Measurements from ENCODE around the gene PIP5K1B.

The PIP5K1B gene

GRCh38 chr9:68925175-68925574, 220.1 kb downstream of the PIP5K1B start:
- no peak for DNase-seq

GRCh38 chr9:68927165-68927564, 222.1 kb downstream of the PIP5K1B start:
- no peak for DNase-seq

DNA sequence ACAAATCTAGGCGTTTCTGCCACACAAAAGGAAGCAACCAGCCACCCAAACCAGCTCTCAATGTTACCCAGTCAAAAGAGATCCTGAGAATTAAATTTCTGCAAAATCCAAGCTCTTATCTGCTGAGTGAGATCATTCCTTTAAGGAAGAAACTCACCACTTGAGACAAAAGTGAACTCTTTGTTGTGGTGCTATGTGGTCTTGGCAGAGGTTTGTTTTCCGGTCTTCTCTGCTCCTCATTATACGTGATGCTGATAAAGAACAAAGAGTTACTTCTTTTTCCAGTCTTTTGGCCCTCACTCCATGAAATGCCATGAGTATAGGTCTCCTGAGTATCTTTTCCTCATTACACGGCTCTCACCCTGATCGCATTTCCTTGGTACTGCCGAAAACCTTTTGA, 226.8 kb downstream of the PIP5K1B start:
- DNase-seq = no peak

- DNase-seq = no peak
Observed at GRCh38 chr9:68932458-68932857, 227.4 kb downstream of the PIP5K1B start.

- no peak for DNase-seq
Observed at GRCh38 chr9:68933434-68934328, 228.6 kb downstream of the PIP5K1B start.

DNA sequence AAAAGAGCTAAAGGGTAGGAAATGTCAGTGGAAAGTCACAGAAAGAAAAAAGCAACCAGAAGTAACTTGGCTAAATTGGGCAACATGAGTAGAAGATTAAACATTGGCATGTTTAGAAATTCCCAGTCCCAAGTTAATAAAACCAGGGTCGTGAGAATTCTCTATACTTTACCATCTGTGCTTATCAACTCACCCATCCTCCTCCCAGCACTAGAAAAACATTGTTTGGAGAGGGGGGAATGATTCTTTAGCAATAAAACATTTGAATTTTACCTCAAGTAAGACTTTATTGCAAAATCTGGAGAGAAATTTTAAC, 229.2 kb downstream of the PIP5K1B start:
- DNase-seq = no peak

DNA sequence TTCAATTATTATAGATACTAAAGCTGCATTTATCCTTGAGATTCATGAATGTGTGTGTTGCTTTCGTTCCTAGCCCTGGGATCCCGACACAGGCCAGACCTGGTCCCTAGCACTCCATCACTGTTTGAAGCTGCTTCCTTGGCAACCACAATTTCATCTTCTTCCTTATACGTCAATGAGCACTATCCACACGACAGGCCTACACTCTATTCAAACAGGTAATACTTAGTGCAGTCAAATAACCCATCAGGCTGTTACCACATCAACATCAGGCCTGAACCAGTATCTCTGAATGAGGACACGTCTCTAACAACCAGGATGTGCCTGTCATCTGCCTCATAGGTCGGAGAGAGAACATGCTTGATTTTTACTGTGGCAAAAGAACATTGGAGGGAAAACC, 235.5 kb downstream of the PIP5K1B start:
- no peak for DNase-seq

GRCh38 chr9:68941780-68942459, 236.9 kb downstream of the PIP5K1B start:
- DNase-seq = no peak

GRCh38 chr9:68942790-68943189, 237.8 kb downstream of the PIP5K1B start:
- DNase-seq = no peak

- DNase-seq = no peak
Observed at GRCh38 chr9:68947015-68947414, 242.0 kb downstream of the PIP5K1B start.

- no peak for DNase-seq
Observed at GRCh38 chr9:68947842-68948569, 243.0 kb downstream of the PIP5K1B start.

GRCh38 chr9:68949271-68950000, 244.4 kb downstream of the PIP5K1B start:
- no peak for DNase-seq

DNA sequence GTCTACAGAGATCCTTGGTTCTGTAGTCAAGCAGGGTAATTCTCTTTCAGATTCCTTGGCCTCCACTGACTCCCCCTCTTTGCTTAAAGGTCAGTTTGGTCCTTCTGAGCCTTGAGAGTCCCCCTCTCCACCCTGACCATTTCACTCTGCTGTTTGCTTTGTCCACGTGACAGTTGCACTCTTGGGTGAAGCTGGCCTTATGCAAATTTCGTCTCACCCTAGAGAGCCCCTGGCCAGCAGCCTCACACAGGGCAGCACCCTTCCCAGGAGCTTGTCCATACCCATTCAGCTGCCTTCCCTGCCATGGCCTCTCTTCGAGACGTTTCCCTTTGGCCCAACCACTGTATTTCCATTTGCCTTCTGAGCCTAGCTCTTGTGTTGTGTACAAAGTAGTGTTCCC, 245.1 kb downstream of the PIP5K1B start:
- DNase-seq = no peak

GRCh38 chr9:68950689-68951088, 245.6 kb downstream of the PIP5K1B start:
- DNase-seq = no peak

- no peak for DNase-seq
Observed at GRCh38 chr9:68951879-68952659, 247.0 kb downstream of the PIP5K1B start.

DNA sequence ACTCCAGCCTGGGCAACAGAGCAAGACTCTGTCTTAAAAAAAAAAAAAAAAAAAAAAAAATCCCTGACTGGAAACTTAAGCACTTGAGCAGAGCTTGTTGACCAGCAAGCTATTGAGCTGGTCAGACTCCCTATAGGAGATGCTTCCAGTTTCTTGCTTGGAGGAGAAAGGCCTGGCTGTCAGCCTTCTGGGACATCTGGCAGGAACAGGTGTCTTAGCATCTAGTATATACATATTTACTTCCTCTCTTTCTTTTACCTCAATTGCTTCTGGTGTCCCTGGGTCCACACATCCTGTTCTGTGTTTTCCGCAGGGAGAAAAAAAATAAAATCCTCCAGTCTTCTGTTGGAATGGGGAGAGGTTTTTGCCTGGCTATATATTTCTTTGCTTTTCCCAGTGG, 248.7 kb downstream of the PIP5K1B start:
- no peak for DNase-seq

DNA sequence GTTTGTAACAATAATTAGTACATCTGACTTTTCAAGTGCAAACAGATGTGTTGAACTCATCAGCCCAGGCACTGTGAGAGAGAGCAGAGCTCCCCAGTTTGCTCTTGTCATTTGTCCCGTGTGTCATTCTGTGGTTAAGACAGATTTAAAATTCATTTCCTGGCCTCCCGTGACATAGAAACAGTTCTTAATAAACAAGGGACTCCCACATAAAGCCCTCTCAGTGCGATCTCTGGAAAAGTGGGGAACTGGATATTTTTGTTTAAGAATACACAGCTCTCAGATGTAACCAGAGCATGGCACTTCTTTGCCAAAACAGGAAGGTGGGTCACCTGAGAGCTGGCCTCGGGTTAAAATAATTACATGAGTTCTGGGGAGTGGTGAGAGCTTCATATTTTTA, 250.3 kb downstream of the PIP5K1B start:
- DNase-seq = no peak

DNA sequence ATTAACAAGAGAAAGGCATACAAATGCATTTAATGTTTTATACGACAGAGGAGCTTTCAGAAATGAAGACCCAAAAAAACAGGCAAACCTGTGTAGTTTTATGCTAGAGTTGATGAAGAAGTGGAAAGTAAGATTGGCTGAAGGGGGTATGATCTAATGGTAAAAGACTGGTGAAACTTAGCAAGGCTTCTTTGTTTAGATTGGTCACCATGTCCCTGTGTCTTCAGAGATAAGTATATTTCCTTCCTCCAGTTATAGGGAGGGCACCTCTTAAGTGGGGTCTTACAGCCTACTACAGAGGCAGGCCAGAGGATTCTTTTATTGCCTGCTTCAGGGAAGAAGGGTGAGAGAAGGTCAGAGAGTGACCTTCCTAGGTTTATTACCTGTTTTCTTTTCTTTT, 252.4 kb downstream of the PIP5K1B start:
- no peak for DNase-seq

- DNase-seq = no peak
Observed at GRCh38 chr9:68961587-68961986, 256.5 kb downstream of the PIP5K1B start.

DNA sequence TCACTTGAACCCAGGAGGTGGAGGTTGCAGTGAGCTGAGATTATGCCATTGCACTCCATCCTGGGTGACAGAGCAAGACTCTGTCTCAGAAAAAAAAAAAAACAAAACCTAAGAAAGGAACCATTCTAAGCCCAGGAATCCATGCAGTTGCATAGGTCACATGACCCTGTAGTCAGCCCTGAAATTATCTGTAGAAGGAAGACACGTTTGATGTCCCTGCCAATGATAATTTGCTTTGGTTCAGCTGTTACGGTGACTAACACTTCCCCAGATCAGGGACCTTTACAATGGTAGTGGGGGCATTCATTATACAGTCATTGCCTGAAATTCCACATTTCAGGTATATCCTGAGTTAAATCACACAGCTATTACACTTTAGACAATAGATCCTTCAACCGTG, 258.4 kb downstream of the PIP5K1B start:
- no peak for DNase-seq

DNA sequence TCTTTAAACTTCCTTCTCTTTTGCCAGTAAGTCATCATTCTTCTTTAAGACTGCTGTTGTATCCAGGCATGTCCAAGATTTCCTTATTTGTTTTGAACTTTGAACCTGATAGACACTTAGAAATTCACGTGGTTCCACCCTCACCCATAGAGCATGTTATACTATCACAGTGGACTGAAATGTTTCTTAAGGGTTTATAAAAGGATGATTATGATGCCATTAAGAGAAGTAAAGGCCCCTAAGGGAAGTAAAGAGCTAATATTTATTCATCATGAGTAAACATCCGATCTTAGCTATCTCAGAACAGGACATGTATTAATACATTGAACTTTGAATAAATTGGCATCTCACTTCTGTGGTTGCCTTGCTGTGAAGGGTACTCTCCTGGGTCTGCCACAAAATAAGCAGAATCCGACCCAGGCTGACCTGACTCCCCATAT, 259.1 kb downstream of the PIP5K1B start:
- DNase-seq = no peak

GRCh38 chr9:68964765-68965164, 259.7 kb downstream of the PIP5K1B start:
- no peak for DNase-seq

Data from NCI-H446 (cell line).